Rectal smooth muscle tissue (tissue), 1 donor: ENCODE measurements around the gene TMEM119.
"Not testable (repeated sequence)": the region's sequence is repeated elsewhere in the genome, so short reads cannot be mapped to it uniquely, and the experiment has no call there.

Experiments used
- H3K27ac ChIP-seq: one replicate; pipeline ENCODE4 v1.7.0; 2013; ENCODE audit warnings: low read depth, low read length, inconsistent platforms
- H3K27me3 ChIP-seq: one replicate; pipeline ENCODE4 v1.7.0; 2013; ENCODE audit warnings: low read length; ENCODE audit not compliant: control insufficient read depth, insufficient read depth
- H3K36me3 ChIP-seq: one replicate; pipeline ENCODE4 v1.7.0; 2013; ENCODE audit warnings: low read length; ENCODE audit not compliant: control insufficient read depth, insufficient read depth
- H3K4me1 ChIP-seq: one replicate; pipeline ENCODE4 v1.7.0; 2013; ENCODE audit warnings: low read length; ENCODE audit not compliant: control insufficient read depth, insufficient read depth
- H3K4me3 ChIP-seq: one replicate; pipeline ENCODE4 v1.7.0; 2013; ENCODE audit warnings: low read length
- H3K9ac ChIP-seq: one replicate; pipeline ENCODE4 v1.7.0; 2013; ENCODE audit warnings: low read length

TMEM119 gene

GRCh38 chr12:108559007-108559655, 38.8 kb downstream of the TMEM119 start:
- H3K27me3 ChIP-seq = no peaks in the 10 kb centered on the region
- no peaks in the 10 kb centered on the region for H3K36me3 ChIP-seq
- no peak overlapping the region for H3K9ac ChIP-seq
- peaks cover 16% of the 10 kb centered on the region for H3K4me1 ChIP-seq
- H3K27ac ChIP-seq = no peak overlapping the region
- no peak overlapping the region for H3K4me3 ChIP-seq

- H3K4me1 ChIP-seq, H3K27me3 ChIP-seq, H3K9ac ChIP-seq, H3K36me3 ChIP-seq, H3K27ac ChIP-seq, H3K4me3 ChIP-seq: not testable (repeated sequence)
These were observed 42.5 kb downstream of the TMEM119 start for GRCh38 chr12:108555383-108555782.

GRCh38 chr12:108553799-108554198, 44.1 kb downstream of the TMEM119 start:
- H3K4me1 ChIP-seq = peaks cover 3% of the 10 kb centered on the region

GRCh38 chr12:108551535-108551934, 46.3 kb downstream of the TMEM119 start:
- Histone ChIP-seq H3K27me3 (no peaks in the 10 kb centered on the region), H3K27ac (no peak overlapping the region), H3K9ac (no peak overlapping the region), H3K4me1 (peaks cover 6% of the 10 kb centered on the region), H3K4me3 (no peak overlapping the region), H3K36me3 (peaks cover 8% of the 10 kb centered on the region)

More at GRCh38 chr12:108553799-108554198, 44.1 kb downstream of the TMEM119 start:
- Histone ChIP-seq H3K36me3 (no peaks in the 10 kb centered on the region), H3K27ac (no peak overlapping the region), H3K27me3 (no peaks in the 10 kb centered on the region), H3K9ac (no peak overlapping the region), H3K4me3 (no peak overlapping the region)

GRCh38 chr12:108548954-108549521, 48.8 kb downstream of the TMEM119 start:
- H3K27ac ChIP-seq = no peak overlapping the region
- peaks cover 15% of the 10 kb centered on the region for H3K36me3 ChIP-seq
- H3K4me3 ChIP-seq = no peak overlapping the region
- no peaks in the 10 kb centered on the region for H3K27me3 ChIP-seq
- peaks cover 6% of the 10 kb centered on the region for H3K4me1 ChIP-seq
- no peak overlapping the region for H3K9ac ChIP-seq

GRCh38 chr12:108547686-108548085, 50.2 kb downstream of the TMEM119 start:
- Histone ChIP-seq H3K27me3 (no peaks in the 10 kb centered on the region), H3K4me3 (no peak overlapping the region), H3K9ac (no peak overlapping the region), H3K4me1 (peaks cover 6% of the 10 kb centered on the region), H3K36me3 (peaks cover 19% of the 10 kb centered on the region), H3K27ac (peak overlapping the region; percentile 4)

- H3K4me1 ChIP-seq = peaks cover 6% of the 10 kb centered on the region
- H3K9ac ChIP-seq = no peak overlapping the region
- peaks cover 21% of the 10 kb centered on the region for H3K36me3 ChIP-seq
- no peak overlapping the region for H3K27ac ChIP-seq
- H3K27me3 ChIP-seq = no peaks in the 10 kb centered on the region
- H3K4me3 ChIP-seq = no peak overlapping the region
These were observed 54.2 kb downstream of the TMEM119 start for GRCh38 chr12:108543652-108544051.

GRCh38 chr12:108542320-108542719, 55.6 kb downstream of the TMEM119 start:
- H3K27ac ChIP-seq = no peak overlapping the region
- H3K27me3 ChIP-seq = no peaks in the 10 kb centered on the region
- peaks cover 18% of the 10 kb centered on the region for H3K36me3 ChIP-seq
- H3K9ac ChIP-seq = no peak overlapping the region
- H3K4me1 ChIP-seq = no peaks in the 10 kb centered on the region
- no peak overlapping the region for H3K4me3 ChIP-seq
